Endothelial cell of umbilical vein (primary cell): Measurements from ENCODE around the gene UBE2D3. TPM values are rescaled to one million over a fixed set of nuclear protein-coding genes. Genes with fewer than 3 reads are reported as not detected.

Experiments
- BruUV-seq: library from RNA; stranded (reverse); fragments of 400-500 nt; replicated peaks from 2 replicates; lab custom pipeline; 2021; lab: Mats Ljungman, UMichigan
- CTCF ChIA-PET: fragments of 300-600, 350-600 bp; sonication (Branson Sonifier 250); formaldehyde crosslinking; loops from one replicate; lab custom pipeline; 2021; ENCODE audit warnings: antibody characterized with exemption, inconsistent platforms; lab: Charles Lee
- POLR2A ChIA-PET: fragments of 300-600, 350-600 bp; sonication (Branson Sonifier 250); formaldehyde crosslinking; loops from one replicate; lab custom pipeline; 2021; ENCODE audit warnings: antibody characterized with exemption, inconsistent platforms; lab: Charles Lee
- DNase-seq: peaks from one replicate; pipeline ENCODE4 v3.0.0-alpha.2; 2011; ENCODE audit warnings: low read depth, low spot score
- FAIRE-seq: peaks from 2 replicates; lab custom pipeline; 2011; peaks lifted over from hg19 to GRCh38; lab: Jason Lieb, UNC
- H2AFZ ChIP-seq: 2 replicates; pipeline ENCODE4 v1.6.0; 2012; ENCODE audit warnings: low read depth, low read length, control low read depth, inconsistent platforms
- H3K27ac ChIP-seq: 2 replicates; pipeline ENCODE4 v1.5.1; 2011; ENCODE audit warnings: low read depth, mild to moderate bottlenecking, control low read depth, low read length, moderate library complexity; ENCODE audit not compliant: insufficient read depth
- H3K27me3 ChIP-seq, 2 experiments: 2 replicates each; pipeline versions ENCODE4 v1.6.0 to v1.6.1; 2011; ENCODE audit warnings: low read length in 2 of 2, mixed read lengths in 1 of 2; ENCODE audit not compliant: control insufficient read depth in 2 of 2, insufficient read depth in 2 of 2
- H3K36me3 ChIP-seq, 2 experiments: 2 replicates in 1 of 2; 3 replicates in 1 of 2; pipeline ENCODE4 v1.5.1; 2011; ENCODE audit warnings: low read length in 2 of 2, mild to moderate bottlenecking in 1 of 2, moderate library complexity in 1 of 2; ENCODE audit not compliant: control insufficient read depth in 2 of 2, insufficient read depth in 2 of 2; ENCODE audit errors: extremely low read depth in 1 of 2
- H3K4me1 ChIP-seq: 3 replicates; pipeline ENCODE4 v1.5.1; 2011; ENCODE audit warnings: mild to moderate bottlenecking, low read length; ENCODE audit not compliant: control insufficient read depth, insufficient read depth; ENCODE audit errors: extremely low read depth
- H3K4me2 ChIP-seq: 2 replicates; pipeline ENCODE4 v1.6.1; 2011; ENCODE audit warnings: low read length, control low read depth, mixed read lengths; ENCODE audit not compliant: insufficient read depth
- H3K4me3 ChIP-seq, 3 experiments: fragments of 200-600 bp in 1 of 3; sonication (generic), shearing (Covaris generic) in 1 of 3; replicated peaks in 1 of 3; 2 replicates each; pipeline ENCODE4 v1.5.1; 2011 to 2016; ENCODE audit warnings: control low read depth in 3 of 3, low read length in 3 of 3, mild to moderate bottlenecking in 2 of 3, inconsistent platforms in 1 of 3, low read depth in 1 of 3, moderate library complexity in 1 of 3; ENCODE audit not compliant: insufficient read depth in 1 of 3
- H3K79me2 ChIP-seq: 2 replicates; pipeline ENCODE4 v1.6.0; 2012; ENCODE audit warnings: low read length, inconsistent platforms; ENCODE audit not compliant: control insufficient read depth, insufficient read depth
- H3K9ac ChIP-seq: replicated peaks from 2 replicates; pipeline ENCODE3; 2011; ENCODE audit warnings: low read length, control low read depth; ENCODE audit not compliant: insufficient read depth; ENCODE audit errors: extremely low read depth
- H3K9me1 ChIP-seq: replicated peaks from 3 replicates; pipeline ENCODE4 v1.6.0; 2011; ENCODE audit warnings: mild to moderate bottlenecking, low read length; ENCODE audit not compliant: control insufficient read depth, insufficient read depth; ENCODE audit errors: extremely low read depth
- H3K9me3 ChIP-seq: replicated peaks from 2 replicates; pipeline ENCODE4 v1.5.1; 2012; ENCODE audit warnings: low read length, inconsistent platforms; ENCODE audit not compliant: control insufficient read depth, insufficient read depth
- H4K20me1 ChIP-seq: replicated peaks from 2 replicates; pipeline ENCODE3; 2011; ENCODE audit warnings: mild to moderate bottlenecking, low read length; ENCODE audit not compliant: control insufficient read depth, insufficient read depth; ENCODE audit errors: extremely low read depth
- CTCF ChIP-seq, 2 donors: IDR thresholded peaks; 1 replicate in 1 of 2; 2 replicates in 1 of 2; pipeline ENCODE4 v1.5.1; 2011; ENCODE audit warnings: low read length in 2 of 2, mild to moderate bottlenecking in 2 of 2, moderate library complexity in 2 of 2, control low read depth in 1 of 2, inconsistent platforms in 1 of 2, low read depth in 1 of 2; ENCODE audit not compliant: insufficient read depth in 1 of 2; ENCODE audit errors: extremely low read depth in 1 of 2
- EZH2 ChIP-seq: IDR thresholded peaks from 2 replicates; pipeline ENCODE4 v1.6.1; 2012; ENCODE audit warnings: borderline replicate concordance, low read depth, mild to moderate bottlenecking, moderate library complexity, low read length, inconsistent platforms; ENCODE audit not compliant: severe bottlenecking
- FOS ChIP-seq: IDR thresholded peaks from 2 replicates; pipeline ENCODE4 v1.6.1; 2011; ENCODE audit warnings: mild to moderate bottlenecking, low read length, moderate library complexity, borderline replicate concordance; ENCODE audit not compliant: insufficient read depth
- GATA2 ChIP-seq: IDR thresholded peaks from 2 replicates; pipeline ENCODE4 v1.7.0; 2011; ENCODE audit warnings: low read depth, mild to moderate bottlenecking, moderate library complexity, mixed read lengths, low read length; ENCODE audit not compliant: insufficient read length, insufficient read depth
- JUN ChIP-seq: IDR thresholded peaks from 2 replicates; pipeline ENCODE4 v1.6.1; 2011; ENCODE audit warnings: borderline replicate concordance, low read depth; ENCODE audit not compliant: insufficient read length, insufficient read depth
- MAX ChIP-seq: IDR thresholded peaks from 2 replicates; pipeline ENCODE4 v1.6.1; 2011; ENCODE audit not compliant: insufficient read depth, insufficient read length
- MYC ChIP-seq: IDR thresholded peaks from one replicate; pipeline ENCODE4 v1.6.1; 2011; ENCODE audit warnings: mild to moderate bottlenecking, low read depth, low read length
- POLR2A ChIP-seq: IDR thresholded peaks from 2 replicates; pipeline ENCODE4 v1.6.1; 2012; ENCODE audit warnings: low read depth, mild to moderate bottlenecking, control low read depth, low read length
- POLR2AphosphoS5 ChIP-seq: IDR thresholded peaks from 2 replicates; pipeline ENCODE4 v1.6.1; 2012; ENCODE audit warnings: low read depth, mild to moderate bottlenecking, control low read depth, low read length, moderate library complexity; ENCODE audit not compliant: insufficient read depth
- dilution Hi-C: fragments of 300-500 bp; cut with MboI; formaldehyde crosslinking; loops from one replicate; pipeline ENCODE4 v1.15.0; 2019; ENCODE audit warnings: low sequenced_read_pairs; ENCODE audit not compliant: extremely low pct_ligation_motif_present
- intact Hi-C: fragments of 100-400 bp; cut with micrococcal nuclease; formaldehyde crosslinking; loops from one replicate; pipeline ENCODE4 v1.10.0; 2022
- polyA plus RNA-seq, 4 experiments: library from polyadenylated mRNA; depleted of rRNA in 3 of 4; stranded (reverse) in 3 of 4; unstranded in 1 of 4; fragments of >200 nt; gene quantifications; 2 replicates each; pipeline versions ENCODE4 v1.2.1 to v1.2.3, GENCODE V29; 2011 to 2012; ENCODE audit warnings: missing spikeins in 1 of 4
- total RNA-seq: library from RNA; stranded (reverse); gene quantifications from 2 replicates; pipeline ENCODE4 v1.2.3, GENCODE V29; 2021

The UBE2D3 gene
- total and polyA plus RNA-seq, 2 donors (not counting 3 experiments of a cell fraction or from before 2014, with no cell fraction given): 279 to 399 TPM

GRCh38 chr4:102809190-102809589 lies 18.2 kb downstream of the UBE2D3 start:
- Histone ChIP-seq H3K36me3 (peaks cover 5 to 13% of the 10 kb centered on the region in 2 experiments), H3K4me2 (peak overlapping the region; percentile 64), H2AFZ (no peak overlapping the region), H3K4me3 (no peak overlapping the region), H3K27ac (peak overlapping the region; percentile 5), H4K20me1 (peaks cover 22% of the 10 kb centered on the region), H3K4me1 (peaks cover 25% of the 10 kb centered on the region), H3K9ac (no peak overlapping the region), H3K27me3 (no peaks in the 10 kb centered on the region), H3K9me1 (no peaks in the 10 kb centered on the region), H3K9me3 (no peaks in the 10 kb centered on the region), H3K79me2 (peaks cover 94% of the 10 kb centered on the region)
- BruUV-seq: no TSS peak
- FAIRE-seq: peak; percentile 49
- CTCF ChIA-PET: interaction anchor here (0.8 to 1.3 kb wide), 6 partner anchors 12 to 188 kb away, joined by 3 to 5 read pairs (median 4); no protein-coding TSS in a partner anchor
- TF ChIP-seq EZH2: no peak
- TF ChIP-seq JUN: no peak
- TF ChIP-seq CTCF (IDR thresholded peaks at IDR 0.05; ENCODE audit: extremely low read depth in 1 of 2, insufficient read depth in 1 of 2, low read depth in 1 of 2, low read length in 2 of 2): no peak
- TF ChIP-seq MYC: no peak
- TF ChIP-seq GATA2: no peak
- no peak for TF ChIP-seq FOS
- no peak for TF ChIP-seq POLR2A
- no peak for TF ChIP-seq MAX
- TF ChIP-seq POLR2AphosphoS5: no peak
- dilution Hi-C loops (no loop called here), intact Hi-C loops (loop anchor here (1.0 kb wide), 1 partner anchor 16 kb away; no protein-coding TSS in a partner anchor)
- POLR2A ChIA-PET: interaction anchor here (0.7 to 1.8 kb wide), 2 partner anchors 18 to 20 kb away, joined by 3 to 7 read pairs; partner anchors contain the start of gene UBE2D3
- peak; percentile 66 for DNase-seq
